Stimulated activated CD4-positive, alpha-beta T cell treated with anti-CD3 and anti-CD28 coated beads, Interleukin-15, amount 100 ng/mL, for 48 hours (primary cell): ENCODE measurements around the gene SYPL1.

ENCODE experiments used
- DNase-seq, 2 donors: peaks; one replicate each; pipeline ENCODE4 v3.0.0-alpha.2; 2020; ENCODE audit warnings: low read depth in 2 of 2

The SYPL1 gene

GRCh38 chr7:106050002-106050745, 61.9 kb downstream of the SYPL1 start:
- DNase-seq: no peak

GRCh38 chr7:106049139-106049752, 62.9 kb downstream of the SYPL1 start:
- DNase-seq: no peak

GRCh38 chr7:106048706-106049020, 63.4 kb downstream of the SYPL1 start:
- no peak for DNase-seq

GRCh38 chr7:106047818-106048705, 64.0 kb downstream of the SYPL1 start:
- no peak for DNase-seq

GRCh38 chr7:106047184-106047583, 64.9 kb downstream of the SYPL1 start:
- DNase-seq: no peak

- DNase-seq: no peak
These were observed 66.5 kb downstream of the SYPL1 start for GRCh38 chr7:106045586-106045985.

GRCh38 chr7:106045139-106045538, 67.0 kb downstream of the SYPL1 start:
- no peak for DNase-seq

GRCh38 chr7:106042196-106042611, 69.9 kb downstream of the SYPL1 start:
- DNase-seq: no peak

GRCh38 chr7:106041140-106041717, 70.9 kb downstream of the SYPL1 start:
- DNase-seq: no peak
